Measurements from ENCODE around the gene NRXN3.

DNA sequence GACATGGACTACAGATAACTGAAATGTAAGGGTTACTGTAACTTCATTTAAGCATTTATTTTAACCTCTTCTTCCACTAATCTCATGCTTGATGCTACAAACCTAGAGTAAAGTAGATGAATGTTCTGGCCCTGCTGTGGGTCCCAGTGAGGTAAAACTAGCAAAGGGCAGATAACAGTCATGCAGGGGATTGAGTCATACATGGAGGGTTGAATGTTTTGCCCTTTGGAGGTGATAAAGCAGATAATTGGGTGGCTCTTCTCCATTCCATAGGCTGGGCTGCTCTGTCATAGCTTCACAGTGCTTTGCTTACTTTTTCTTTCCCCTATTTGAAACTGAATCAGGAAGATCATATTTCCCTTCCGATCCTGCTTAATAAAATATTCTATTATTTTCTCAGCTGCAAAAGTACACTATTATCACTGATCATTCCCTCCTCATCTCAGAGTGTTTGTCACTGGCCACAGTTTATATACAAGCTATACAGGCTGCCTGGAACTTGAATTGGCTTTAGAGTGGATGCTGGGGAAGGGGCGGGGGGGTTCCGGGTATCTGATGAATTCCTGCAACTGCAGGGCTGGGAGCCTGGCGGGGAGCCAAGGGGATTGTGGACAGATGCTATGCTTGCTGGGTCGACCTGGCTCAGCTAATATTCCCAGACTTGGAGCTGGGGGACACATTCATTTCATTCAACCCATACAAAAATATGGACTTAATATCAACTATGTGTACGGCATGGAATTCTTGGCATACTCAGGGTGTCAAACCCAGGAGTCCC lies 235.1 kb downstream of the NRXN3 start:
- no peak for TF ChIP-seq CTCF (conservative IDR thresholded peaks at IDR 0.05; ENCODE audit: low read length)
- no peak for TF ChIP-seq EZH2phosphoT487 (IDR thresholded peaks at IDR 0.05; ENCODE audit: borderline replicate concordance, low read depth, low read length)
